Gastrocnemius medialis (tissue), 4 donors: ENCODE results near the gene GXYLT1.

Experiments
- POLR2A ChIP-seq, 2 donors: fragments of 450-650 bp; IDR thresholded peaks; one replicate each; pipeline ENCODE4 v1.6.1; 2017; ENCODE audit warnings: antibody characterized with exemption in 2 of 2, mild to moderate bottlenecking in 2 of 2, moderate library complexity in 2 of 2
- TF ChIP-seq, protein P1 (sequence below), 5 experiments: fragments of 450-650 bp in 3 of 5; fragments of 200-600 bp in 2 of 5; sonication (generic) in 2 of 5; IDR thresholded peaks in 4 of 5; conservative IDR thresholded peaks in 1 of 5; 1 replicate in 4 of 5; 2 replicates in 1 of 5; pipeline ENCODE4 v1.5.1; 2016 to 2019; ENCODE audit warnings: antibody characterized with exemption in 5 of 5, mild to moderate bottlenecking in 3 of 5, moderate library complexity in 3 of 5

DNA sequence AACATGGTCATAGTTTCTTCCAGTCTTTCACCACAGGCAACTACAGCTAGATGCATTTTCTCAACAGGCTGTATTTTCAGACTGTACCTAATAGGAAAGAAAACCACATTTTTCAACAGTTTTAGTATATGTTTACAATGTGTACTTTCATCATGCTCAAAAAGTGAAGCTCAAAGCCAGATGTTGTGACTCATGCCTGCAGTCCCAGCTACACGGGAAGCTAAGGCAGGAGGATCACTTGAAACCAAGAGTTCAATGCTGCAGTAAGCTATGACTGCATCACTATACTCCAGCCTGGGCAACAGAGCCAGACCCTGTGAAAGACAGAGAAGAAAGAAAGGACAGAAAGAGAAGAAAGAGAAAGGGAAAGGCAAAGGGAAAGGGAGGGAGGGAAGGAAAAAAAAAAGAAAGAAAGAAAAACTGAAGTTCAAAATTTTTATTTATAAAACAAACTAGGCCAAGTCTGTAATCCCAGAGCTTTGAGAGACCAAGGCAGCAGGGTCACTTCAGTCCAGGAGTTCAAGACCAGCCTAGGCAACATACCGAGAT, 25.5 kb downstream of the GXYLT1 start:
- TF ChIP-seq POLR2A (IDR thresholded peaks at IDR 0.05), result no peak
- TF ChIP-seq, protein P1, sequence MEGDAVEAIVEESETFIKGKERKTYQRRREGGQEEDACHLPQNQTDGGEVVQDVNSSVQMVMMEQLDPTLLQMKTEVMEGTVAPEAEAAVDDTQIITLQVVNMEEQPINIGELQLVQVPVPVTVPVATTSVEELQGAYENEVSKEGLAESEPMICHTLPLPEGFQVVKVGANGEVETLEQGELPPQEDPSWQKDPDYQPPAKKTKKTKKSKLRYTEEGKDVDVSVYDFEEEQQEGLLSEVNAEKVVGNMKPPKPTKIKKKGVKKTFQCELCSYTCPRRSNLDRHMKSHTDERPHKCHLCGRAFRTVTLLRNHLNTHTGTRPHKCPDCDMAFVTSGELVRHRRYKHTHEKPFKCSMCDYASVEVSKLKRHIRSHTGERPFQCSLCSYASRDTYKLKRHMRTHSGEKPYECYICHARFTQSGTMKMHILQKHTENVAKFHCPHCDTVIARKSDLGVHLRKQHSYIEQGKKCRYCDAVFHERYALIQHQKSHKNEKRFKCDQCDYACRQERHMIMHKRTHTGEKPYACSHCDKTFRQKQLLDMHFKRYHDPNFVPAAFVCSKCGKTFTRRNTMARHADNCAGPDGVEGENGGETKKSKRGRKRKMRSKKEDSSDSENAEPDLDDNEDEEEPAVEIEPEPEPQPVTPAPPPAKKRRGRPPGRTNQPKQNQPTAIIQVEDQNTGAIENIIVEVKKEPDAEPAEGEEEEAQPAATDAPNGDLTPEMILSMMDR (IDR thresholded peaks at IDR 0.05 in 4 of 5, conservative IDR thresholded peaks at IDR 0.05 in 1 of 5), result no peak
